Upper lobe of left lung (tissue), 4 donors: ENCODE measurements around the gene DRC7.

Source experiments
- CTCF ChIP-seq, 6 experiments: fragments of 450-650 bp in 4 of 6; fragments of 200-600 bp in 2 of 6; sonication (generic) in 2 of 6; IDR thresholded peaks; one replicate each; pipeline ENCODE4 v1.5.1; 2016 to 2019; ENCODE audit warnings: antibody characterized with exemption in 6 of 6
- EP300 ChIP-seq, 4 donors: sonication (generic); formaldehyde crosslinking; IDR thresholded peaks; one replicate each; pipeline ENCODE4 v1.5.1; 2017; ENCODE audit warnings: antibody characterized with exemption in 4 of 4, control low read depth in 2 of 4
- POLR2AphosphoS5 ChIP-seq, 2 donors: sonication (generic); formaldehyde crosslinking; IDR thresholded peaks; one replicate each; pipeline ENCODE4 v1.5.1; 2017; ENCODE audit warnings: antibody characterized with exemption in 2 of 2

- TF ChIP-seq CTCF (IDR thresholded peaks at IDR 0.05) (no peak), EP300 (IDR thresholded peaks at IDR 0.05) (no peak), POLR2AphosphoS5 (IDR thresholded peaks at IDR 0.05) (no peak)
Observed at GRCh38 chr16:57645169-57645568, 49.4 kb upstream of the DRC7 start.
